ENCODE data around the gene LRCH4.

The LRCH4 gene

DNA sequence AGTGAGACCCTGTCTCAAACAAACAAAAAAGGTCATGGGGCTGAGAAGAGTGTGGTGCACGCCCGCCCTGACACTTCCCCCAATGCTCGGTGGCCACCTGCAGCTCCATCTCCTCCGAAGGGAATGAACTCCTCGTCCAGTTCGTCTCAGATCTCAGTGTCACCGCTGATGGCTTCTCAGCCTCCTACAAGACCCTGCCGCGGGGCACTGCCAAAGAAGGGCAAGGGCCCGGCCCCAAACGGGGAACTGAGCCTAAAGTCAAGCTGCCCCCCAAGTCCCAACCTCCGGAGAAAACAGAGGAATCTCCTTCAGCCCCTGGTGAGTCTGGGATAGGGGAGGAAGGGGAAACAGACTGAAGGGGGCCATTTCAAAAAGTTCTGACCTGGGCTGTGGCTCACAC is 20.4 kb upstream of the LRCH4 start:
- in situ Hi-C loops (cut with MboI; ENCODE audit: low sequenced_read_pairs), result no loop called here

DNA sequence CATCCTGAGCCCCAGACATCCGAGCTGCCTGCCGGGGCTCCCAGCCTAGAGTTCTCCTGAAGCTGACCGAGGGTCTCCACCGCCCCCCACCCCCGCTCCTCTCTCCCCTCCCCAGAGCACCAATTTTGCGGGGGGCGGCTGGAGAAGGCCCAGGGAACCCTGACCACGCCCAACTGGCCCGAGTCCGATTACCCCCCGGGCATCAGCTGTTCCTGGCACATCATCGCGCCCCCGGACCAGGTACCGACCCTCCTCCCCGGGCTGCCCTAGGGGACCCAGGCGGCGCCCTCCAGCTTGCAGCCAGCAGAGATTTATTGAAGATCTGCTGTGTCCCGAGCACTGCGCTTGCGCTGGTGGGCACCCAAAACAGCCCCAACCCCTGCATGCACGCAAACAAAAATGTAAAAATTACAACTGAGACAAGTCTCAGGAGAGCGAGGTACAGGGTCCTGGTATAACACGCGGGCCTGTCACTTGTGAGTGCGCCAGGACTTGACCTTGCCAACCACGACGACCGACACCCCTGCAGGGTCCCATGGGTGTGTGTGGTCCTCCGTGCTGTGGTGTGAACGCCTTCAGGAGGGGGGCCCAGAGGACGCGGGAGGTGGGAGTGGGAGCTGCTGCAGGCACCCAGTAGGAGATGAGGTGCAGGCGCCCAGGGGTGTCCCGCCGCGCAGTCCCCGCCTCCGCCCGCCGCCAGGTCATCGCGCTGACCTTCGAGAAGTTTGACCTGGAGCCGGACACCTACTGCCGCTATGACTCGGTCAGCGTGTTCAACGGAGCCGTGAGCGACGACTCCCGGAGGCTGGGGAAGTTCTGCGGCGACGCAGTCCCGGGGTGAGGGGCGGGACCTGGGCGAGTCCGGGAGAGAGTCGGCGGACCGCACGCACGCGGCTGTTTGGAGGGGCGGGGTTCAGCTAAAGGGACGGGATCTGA is 19.3 kb upstream of the LRCH4 start:
- in situ Hi-C loops (cut with MboI; ENCODE audit: low sequenced_read_pairs), result no loop called here

DNA sequence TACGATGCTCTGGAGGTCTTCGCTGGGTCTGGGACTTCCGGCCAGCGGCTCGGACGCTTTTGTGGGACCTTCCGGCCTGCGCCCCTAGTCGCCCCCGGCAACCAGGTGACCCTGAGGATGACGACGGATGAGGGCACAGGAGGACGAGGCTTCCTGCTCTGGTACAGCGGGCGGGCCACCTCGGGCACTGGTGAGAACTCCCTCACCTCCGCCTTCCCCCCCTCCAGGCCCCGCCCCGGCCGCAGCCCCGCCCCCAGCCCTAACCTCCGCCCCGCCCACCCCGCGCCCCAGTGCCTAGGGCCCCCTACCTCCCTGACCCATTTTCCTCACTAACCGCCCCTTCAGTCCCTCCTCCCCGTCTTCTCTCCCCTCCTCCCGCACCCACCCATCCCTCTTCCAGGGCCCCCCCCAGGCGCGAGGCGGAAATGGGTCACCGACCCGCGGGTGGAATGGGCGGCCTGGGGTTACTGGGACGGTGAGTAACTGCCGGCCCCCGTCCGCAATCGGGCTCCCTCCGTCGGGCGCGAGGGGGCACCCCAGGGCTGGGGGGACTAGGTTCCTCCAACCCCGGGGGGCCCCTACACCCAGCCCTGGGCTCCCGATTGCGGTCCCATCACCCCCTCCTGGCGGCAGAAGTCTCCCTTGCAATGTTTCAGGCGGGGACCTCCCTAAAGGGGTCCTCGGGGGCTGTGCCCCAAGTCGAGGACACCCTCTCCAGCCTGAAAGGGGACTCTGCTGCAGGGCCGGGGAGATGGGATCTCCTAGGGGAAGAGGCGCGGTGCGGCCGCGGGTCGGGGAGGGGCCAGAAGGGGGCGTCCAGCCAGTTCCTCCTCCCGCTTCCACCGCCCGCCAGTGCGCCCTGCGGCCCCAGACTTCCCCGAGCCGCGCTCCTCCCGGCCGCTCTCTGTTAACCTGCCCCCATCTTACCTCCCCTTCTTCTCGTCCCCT is 18.4 kb upstream of the LRCH4 start:
- in situ Hi-C loops (cut with MboI; ENCODE audit: low sequenced_read_pairs), result no loop called here

DNA sequence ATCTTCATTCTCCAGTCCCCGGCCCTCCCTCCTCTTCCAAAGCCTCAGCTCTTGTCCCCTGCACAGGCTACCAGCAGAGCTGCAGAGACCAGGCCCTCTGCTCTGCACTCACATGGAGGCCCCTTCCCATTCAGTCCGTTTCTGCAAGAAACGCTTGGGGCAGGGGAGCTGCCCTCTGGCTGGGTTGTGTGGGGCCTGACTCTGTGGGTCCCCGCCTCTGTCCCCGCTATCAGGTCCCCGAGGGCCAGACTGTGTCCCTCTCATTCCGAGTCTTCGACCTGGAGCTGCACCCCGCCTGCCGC is 17.7 kb upstream of the LRCH4 start:
- in situ Hi-C loops (cut with MboI; ENCODE audit: low sequenced_read_pairs), result no loop called here

DNA sequence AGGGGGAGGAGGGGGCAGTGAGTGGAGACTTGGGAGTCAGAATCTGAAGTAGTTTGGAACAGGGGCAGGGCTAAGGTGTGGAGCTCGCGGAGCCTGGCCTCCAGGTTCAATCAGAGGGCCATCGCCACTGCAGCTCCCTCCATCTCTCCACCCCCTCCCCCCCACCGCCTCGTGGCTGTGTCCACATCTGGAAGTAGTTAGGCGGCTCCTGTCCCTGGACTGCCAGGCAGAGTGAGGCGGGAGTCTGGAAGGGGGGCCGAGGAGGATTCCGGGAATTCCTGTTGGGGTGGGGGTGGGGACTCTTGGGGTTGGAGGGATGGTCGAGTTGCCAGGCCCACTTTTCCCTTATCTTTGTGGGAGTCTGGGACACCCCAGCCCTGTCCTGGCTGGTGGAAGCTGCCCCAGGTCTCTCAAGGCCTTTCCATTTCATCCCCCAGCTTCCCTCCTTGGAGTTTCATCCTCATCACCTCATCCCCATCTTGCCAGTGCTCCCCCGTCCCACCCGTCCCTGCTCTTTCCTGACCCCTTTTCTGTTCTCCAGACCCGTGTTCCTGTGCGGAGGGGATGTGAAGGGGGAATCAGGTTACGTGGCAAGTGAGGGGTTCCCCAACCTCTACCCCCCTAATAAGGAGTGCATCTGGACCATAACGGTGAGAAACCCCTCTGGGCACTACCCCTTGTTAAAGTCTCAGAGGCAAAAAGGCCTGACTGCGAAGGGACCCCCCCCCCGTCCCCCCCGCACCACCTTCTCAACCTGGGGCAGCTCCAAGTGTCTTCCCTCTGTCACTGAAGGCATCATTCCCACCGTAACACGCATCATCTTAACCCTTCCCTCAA is 17.2 kb upstream of the LRCH4 start:
- in situ Hi-C loops (cut with MboI; ENCODE audit: low sequenced_read_pairs), result no loop called here

DNA sequence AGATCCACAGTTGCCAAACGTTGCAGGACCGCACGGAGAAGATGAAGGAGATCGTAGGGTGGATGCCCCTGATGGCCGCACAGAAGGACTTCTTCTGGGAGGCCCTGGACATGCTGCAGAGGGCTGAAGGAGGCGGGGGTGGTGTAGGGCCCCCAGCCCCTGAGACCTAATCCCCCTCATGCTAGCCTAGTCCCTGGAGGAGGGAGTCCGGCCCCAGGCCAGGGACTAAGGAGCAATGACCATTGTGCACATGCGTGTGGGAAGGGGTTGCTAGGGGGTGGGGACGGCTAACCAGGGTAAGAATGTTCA is 14.8 kb upstream of the LRCH4 start:
- in situ Hi-C loops (cut with MboI; ENCODE audit: low sequenced_read_pairs), result no loop called here

DNA sequence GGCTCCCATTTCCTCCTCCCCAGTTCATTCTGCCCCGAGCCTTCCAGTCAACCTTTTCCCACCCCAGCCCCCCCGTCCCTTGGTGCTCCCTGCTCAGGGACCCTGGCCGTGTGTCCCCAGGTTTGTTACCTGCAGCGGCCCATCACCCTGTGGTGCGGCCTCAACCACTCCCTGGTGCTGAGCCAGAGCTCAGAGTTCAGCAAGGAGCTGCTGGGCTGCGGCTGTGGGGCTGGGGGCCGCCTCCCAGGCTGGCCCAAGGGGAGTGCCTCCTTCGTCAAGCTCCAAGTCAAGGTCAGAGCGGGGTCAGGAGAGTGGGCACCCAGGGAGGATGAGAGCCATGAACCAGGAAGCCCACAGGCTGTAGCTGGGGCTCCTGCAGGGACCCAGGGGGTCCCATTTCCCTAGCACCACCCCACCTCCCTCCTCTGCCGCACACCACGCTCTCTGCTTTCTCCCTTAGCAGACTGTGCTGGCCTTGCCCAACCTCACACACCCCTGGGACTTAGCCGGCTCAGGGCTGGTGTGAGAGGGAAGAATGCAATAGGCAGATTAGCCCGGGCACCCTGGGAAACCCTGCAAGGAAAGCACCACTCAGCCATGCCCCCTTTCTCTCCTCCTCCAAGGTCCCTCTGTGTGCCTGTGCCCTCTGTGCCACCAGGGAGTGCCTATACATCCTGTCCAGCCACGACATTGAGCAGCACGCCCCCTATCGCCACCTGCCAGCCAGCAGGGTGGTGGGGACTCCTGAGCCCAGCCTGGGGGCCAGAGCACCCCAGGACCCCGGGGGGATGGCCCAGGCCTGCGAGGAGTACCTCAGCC is 14.2 kb upstream of the LRCH4 start:
- in situ Hi-C loops (cut with MboI; ENCODE audit: low sequenced_read_pairs), result no loop called here

DNA sequence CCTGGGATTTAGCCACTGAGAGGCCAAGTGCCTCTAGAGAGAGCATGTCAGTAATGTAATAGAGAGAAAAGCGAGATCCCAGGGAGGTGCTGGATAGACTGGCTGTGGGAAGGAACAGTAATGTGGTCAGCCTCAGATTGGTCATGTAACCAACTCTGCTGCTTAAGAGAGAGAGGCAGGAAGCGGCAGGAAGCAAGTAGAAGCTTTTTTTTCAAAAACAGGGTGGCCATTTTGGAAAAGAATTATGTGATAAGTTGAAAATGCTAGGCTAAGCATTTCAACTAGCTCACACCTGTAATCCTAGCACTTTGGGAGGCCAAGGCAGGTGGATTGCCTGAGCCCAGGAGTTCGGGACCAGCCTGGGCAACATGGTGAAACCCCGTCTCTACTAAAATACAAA is 12.5 kb upstream of the LRCH4 start:
- in situ Hi-C loops (cut with MboI; ENCODE audit: low sequenced_read_pairs), result no loop called here

DNA sequence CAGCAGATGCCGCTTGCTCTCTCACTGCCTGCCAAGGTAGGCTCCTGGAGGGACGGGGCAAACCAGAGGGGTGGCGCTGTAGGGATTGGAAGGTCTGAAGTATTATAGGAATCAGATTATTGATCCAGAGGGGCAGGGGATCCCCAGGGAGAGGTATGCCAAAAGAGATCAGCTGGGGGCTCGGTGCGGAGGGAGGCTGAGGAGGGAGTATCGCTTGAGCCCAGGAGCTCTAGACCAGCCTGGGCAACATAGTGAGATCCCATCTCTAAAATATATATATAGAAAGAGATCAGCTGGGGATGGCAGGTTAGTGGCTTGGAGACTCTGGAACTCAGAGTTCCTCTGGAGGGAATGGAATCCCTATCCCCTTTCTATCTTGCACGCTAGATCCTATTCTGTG is 9.3 kb upstream of the LRCH4 start:
- in situ Hi-C loops (cut with MboI; ENCODE audit: low sequenced_read_pairs), result no loop called here

DNA sequence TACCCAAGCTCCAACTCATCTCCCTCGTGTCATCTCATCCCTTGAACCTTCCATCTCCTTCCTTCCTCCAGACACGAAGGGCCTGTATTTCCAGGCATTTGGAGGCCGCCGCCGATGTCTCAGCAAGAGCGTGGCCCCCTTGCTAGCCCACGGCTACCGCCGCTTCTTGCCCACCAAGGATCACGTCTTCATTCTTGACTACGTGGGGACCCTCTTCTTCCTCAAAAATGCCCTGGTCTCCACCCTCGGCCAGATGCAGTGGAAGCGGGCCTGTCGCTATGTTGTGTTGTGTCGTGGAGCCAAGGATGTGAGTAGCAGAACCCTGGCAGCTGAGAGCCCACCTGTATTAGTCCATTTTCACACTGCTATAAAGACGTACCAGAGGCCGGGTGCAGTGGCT is 5.7 kb upstream of the LRCH4 start:
- in situ Hi-C loops (cut with MboI; ENCODE audit: low sequenced_read_pairs), result no loop called here

DNA sequence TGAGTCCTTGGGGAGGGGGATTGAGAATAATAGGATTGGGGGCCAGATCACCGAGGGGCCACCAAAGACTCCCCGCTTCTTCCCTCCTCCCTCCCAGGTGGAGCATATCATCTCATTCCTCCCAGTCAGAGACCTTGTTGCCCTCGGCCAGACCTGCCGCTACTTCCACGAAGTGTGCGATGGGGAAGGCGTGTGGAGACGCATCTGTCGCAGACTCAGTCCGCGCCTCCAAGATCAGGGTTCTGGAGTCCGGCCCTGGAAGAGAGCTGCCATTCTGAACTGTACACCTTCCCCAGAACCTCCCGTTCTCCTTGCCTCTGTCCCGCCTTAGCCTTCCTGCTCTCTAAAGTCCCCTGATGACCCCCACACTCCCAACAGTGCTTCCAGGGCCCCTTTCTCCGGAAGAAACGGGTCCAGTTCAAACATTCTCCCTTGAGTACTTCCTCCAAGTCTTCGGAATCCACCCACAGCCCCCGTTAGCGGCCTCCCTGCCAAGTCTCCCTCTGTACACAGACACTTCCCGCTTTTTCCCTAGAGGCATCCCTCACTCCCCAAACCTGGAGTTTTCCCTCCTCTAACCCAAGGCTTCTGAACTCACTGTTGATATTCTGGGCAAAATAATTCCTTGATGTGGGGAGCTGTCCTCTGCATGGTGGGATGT is 4.3 kb upstream of the LRCH4 start:
- in situ Hi-C loops (cut with MboI; ENCODE audit: low sequenced_read_pairs), result no loop called here

DNA sequence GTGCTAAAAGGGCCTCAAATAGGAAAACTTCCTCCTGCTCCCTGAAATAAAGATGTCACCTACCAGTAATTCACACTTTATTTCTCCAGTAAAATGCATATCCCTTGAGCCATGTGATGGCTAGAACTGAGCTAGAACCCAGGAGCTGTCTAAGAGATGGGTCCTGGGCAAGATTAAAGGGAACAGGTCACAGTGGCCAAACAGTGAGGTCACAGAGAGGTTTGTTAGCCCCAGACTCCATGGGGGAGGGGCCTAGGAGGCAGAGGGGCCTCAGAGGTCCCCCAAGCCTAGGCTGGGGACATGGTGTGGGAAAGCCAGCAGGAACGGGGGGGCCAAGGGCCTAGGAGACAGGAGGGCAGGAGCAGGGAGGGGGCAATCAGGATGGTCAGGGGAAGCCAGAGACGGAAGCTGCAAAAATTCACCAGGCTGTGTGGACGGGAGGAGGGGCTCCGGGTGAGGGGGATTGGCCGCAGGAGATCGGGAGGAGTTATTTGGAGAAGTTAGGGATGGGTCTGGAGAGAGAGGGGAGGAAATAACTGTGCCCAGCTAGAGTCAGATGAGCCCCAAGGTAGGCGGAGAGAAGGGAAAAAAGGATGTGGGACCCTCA is 3.5 kb upstream of the LRCH4 start:
- in situ Hi-C loops (cut with MboI; ENCODE audit: low sequenced_read_pairs), result no loop called here

DNA sequence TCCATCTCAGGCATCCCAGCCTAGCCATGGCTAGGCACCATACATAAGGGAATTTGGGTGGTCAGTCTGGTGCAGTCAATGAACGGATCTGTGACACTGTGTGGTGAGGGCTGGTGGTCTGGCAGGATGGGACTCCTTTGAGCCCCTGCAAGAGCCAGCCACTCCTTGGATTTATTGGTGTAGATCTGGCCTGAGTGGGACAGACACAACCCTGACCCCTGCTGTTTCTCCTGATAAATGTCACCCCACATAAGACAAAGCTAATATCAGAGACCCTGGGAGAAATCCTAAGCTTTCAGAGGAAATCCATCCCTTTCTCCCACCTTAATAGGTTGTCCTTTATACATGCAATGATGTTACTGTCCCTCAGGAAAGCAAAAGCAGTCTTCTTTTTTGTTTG is 2.5 kb upstream of the LRCH4 start:
- in situ Hi-C loops (cut with MboI; ENCODE audit: low sequenced_read_pairs), result no loop called here

DNA sequence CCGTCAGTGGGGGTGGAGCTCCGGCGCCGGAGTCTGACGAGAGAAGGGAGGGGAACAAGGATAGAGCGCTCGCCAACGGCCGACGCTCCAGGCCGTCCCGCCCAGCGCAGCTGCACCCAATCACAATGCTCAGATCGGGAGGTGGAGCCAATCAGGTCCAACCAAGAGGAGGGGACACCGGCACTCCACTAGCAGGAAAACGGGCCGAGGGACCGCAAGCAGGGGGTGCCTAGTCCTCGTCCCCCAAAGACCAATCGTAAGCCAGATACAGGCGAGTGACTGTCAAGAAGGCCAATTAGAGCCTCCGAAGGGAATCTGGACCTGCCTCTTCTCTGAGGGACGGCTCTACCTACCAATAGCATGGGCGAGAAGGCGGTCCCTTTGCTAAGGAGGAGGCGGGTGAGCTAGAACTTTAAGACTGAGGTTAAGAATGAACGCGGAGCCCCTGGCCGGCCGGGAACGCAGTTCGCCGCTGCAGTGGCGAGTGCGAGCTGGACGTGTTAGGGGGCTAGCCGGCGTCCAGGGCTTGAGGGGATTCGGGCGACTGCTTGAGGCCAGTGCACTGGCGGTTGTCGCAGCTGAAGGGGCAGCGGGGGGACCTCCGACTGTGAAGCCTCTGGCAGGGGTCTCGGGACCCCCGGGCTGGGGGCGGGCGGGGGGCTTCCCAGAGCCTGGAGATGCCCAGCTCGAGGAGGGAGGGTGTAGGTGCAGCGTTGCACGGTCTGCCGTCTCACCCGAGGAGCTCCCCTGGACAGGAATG is 517 bp upstream of the LRCH4 start, which contains the start of gene FBXO24:
FBXO24 (plus strand) TSS at position 63 of the 760 bp plus-strand sequence; CDS start at position 361, 298 bp downstream.
- in situ Hi-C loops (cut with MboI; ENCODE audit: low sequenced_read_pairs), result no loop called here

DNA sequence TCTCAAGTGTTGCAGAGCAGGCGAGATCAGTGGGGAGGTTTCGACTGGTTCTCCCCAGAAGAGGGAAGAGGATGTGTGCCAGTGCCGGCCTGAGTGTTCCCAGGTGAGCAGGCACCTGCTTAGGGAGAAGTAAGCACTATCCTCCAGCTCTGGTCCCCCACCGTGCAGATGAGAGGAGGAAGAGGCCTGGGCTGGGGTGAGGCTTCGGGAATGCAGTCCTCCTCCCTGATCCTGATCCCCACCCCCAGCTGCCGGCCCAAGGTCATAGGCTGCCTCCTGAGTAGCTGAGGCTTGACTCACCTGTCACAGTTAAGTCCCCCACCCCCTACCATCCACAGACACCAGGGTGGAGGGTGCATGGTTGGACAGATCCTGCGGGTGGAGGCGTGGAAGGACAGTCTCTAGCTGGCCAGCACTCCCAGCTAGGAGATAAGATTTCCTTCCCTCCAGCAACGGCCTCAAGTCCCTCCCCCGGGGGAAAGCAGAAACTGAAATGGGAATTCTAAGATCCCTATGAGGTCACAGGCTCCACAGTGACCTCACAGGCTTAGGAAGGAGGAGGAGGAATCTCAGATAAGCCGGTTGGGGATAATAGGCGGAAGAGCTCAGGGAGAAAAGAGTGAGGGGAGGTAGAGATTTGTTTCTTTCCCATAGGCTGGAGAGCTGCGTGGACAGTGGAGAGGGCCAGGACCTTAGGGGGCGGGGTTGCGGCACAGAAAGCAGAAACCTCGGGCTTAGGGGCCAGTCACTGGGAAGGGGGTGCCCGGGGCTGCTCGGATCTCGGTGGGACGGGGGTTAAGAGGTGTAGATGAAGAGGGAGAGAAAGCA is 1.0 kb downstream of the LRCH4 start:
- in situ Hi-C loops (cut with MboI; ENCODE audit: low sequenced_read_pairs), result no loop called here

DNA sequence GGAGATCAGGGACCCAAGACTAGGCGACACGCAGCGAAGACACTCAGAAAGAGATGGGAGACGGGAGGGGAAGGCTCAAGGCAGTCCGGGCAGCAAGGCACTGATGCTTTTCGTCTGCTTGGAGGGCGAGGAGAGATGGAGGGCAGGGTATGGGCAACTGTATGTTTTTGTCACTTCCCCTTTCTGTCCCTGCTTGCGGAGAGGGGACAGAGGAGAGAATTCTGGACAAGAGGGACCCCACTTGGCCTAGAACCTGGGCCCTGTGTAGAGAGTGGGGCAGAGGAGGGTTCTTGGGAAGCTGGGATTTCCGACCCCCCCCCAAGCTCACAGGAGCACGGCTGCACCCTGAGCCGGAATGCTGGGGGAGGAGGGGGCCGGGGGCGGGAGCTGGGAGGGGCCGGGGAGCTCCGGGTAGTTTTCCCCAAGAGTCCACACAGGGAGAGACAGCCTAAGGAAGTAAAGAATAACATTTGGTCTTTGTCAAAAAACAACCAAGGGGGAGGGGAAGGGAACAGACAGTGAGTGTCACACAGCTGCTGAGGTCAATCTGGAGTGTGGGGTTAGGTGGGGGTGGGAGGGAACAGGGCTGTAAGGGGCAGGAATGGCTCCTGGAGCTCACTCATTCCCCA is 1.8 kb downstream of the LRCH4 start:
- in situ Hi-C loops (cut with MboI; ENCODE audit: low sequenced_read_pairs), result no loop called here

All from hTERT RPE-1 (cell line).